GM19467 (cell line): Measurements from ENCODE around the gene CYP2W1.
A peak's percentile ranks its signal among the peaks of the same experiment; 100 is the strongest.
"Not testable (repeated sequence)": the region's sequence is repeated elsewhere in the genome, so short reads cannot be mapped to it uniquely, and the experiment has no call there.

ENCODE experiments used
- ATAC-seq: cut with Tn5 transposase; IDR thresholded peaks from one replicate; pipeline ENCODE4 v1.9.1; 2021; ENCODE audit warnings: mild to moderate bottlenecking, moderate library complexity; ENCODE audit not compliant: unreplicated experiment

Gene CYP2W1

DNA sequence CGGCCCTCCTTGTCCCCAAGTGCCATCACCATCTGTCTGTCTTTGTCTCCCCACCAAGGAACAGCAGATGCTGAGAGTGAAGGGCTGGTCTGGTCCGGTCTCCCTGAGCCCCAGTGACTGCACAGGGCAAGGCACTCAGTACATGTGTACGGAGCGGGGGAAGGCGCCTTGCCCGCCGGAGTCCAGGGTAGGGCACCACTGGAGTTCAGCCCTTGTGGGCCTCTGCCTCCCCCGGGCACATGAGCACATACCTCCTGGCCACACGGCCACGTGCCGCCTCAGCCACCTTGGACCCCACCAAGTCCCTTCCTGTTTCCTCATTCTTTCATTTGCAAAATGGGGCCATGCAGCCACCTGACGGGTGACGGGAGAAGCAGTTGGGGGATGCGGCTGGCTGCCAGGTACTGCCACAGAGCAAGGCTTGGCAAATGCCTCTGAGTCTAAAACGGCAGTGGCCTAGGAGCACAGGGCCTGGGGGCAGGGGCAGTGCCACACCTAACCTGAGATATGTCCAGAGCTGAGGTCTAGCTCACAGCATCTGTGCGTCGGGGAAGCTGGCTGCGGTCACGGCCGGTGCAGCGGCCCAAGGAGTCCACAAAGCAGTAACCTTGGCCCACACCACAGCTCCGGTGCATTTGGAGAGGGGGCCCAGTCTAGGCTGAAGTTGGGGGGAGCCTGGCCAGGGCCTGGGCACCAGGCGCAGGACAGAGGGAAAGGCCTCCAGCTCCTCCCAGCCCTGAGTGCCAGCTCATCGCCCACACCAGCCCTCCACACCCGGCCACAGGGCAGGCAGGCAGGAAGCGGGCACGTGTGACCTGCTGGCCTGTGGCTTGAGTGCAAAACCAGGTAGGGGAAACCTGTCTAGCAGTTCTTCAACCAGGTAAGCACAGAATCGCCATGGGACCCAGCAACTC is 33.7 kb upstream of the CYP2W1 start:
- ATAC-seq: no peak

DNA sequence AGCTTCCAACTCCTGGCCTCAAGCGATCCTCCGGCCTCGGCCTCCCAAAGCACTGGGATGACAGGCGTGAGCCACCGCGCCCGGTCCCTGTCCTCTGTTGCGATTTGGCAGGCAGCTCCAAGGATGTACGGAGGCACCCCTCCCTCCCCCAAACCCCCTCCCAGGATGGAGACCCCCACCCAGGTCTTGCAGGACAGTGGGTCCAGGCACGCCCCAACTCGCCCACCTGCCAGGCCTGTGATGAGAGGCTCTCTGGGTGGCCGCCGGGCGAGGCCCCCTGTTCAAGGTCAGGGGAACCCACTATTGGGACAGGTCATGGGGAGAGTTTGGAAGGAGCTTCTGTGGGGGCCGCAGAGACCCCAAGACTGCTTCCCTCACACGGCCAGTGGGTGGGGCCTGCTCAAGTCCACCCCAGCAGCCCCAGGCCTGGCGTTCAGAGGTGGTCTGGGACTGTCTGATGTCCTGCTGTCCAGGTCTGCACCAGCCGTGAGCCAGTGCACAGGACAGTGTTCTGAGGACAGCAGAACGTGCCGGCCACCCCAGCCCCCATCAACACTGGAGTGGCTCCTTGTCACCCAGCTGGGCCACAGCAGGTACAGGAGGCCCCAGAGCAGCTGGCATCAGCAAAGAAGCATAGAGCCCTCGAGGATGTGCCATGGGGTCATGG is 31.0 kb upstream of the CYP2W1 start:
- ATAC-seq: no peak

- no peak for ATAC-seq
Observed at GRCh38 chr7:952548-953441, 30.2 kb upstream of the CYP2W1 start.

GRCh38 chr7:953547-954327 is 29.2 kb upstream of the CYP2W1 start:
- ATAC-seq: no peak

GRCh38 chr7:954330-955238 is 28.4 kb upstream of the CYP2W1 start, which contains the start of gene ADAP1:
Gene ADAP1 (minus strand): TSS chr7:954680. CDS start chr7:954477, 203 bp downstream.
- ATAC-seq: peak; percentile 59

DNA sequence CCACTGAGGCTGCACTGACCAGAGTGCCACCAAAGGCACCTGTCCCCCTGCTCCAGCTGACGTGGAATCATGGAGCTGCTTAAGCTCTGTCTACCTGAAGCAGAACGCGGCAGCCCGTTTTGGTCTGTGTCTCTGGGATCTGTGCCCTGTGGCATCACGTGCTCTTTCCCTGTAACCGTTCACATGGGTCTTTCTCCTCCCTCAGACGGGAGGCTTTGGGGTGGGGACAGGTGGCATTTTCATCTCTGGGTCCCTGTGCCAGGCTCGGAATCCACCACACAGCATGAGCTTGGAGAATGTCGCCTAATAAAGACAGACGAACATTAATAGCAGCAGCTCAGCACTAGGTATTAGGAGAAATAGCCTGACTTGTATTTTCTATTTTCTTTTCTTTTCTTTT is 26.9 kb upstream of the CYP2W1 start:
- no peak for ATAC-seq

DNA sequence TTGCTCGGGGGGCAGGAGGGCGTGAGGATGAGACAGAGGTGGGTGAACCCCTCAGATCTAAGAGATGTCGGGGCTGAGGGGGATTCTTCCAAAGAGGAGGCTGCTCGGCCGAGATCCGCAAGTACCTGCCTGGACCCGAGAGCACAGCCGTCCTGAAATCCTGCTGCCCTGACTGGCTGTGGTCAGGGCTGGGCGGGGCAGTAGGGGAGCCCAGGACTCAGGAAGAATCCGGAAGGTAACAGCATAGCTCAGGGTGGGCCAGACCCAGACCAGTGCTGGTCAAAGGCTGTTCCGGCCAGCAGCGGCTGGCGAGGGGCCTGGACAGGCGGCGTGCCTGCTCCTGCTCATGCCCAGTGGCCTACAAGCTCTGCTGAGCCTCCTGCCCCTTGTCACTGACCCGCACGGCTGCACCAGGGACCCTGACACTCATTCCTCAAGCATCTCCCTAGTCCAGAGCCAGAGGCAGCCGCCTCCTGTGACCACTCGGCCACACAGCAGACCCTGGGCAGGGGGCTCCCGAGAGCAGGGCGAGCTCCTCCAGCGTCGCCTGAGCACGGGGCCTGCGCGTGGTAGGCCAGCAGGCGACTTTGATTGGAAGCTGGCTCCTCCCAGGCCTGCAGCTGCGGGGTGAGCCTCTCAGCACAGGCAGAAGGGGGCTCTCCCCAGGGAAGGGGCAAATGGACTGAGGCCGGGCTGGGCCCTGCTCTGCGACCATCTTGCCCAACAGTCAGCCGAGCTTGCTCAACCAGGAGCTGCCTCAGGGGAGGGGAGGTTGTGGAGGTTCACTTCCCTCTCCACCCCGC is 25.4 kb upstream of the CYP2W1 start:
- ATAC-seq: no peak

DNA sequence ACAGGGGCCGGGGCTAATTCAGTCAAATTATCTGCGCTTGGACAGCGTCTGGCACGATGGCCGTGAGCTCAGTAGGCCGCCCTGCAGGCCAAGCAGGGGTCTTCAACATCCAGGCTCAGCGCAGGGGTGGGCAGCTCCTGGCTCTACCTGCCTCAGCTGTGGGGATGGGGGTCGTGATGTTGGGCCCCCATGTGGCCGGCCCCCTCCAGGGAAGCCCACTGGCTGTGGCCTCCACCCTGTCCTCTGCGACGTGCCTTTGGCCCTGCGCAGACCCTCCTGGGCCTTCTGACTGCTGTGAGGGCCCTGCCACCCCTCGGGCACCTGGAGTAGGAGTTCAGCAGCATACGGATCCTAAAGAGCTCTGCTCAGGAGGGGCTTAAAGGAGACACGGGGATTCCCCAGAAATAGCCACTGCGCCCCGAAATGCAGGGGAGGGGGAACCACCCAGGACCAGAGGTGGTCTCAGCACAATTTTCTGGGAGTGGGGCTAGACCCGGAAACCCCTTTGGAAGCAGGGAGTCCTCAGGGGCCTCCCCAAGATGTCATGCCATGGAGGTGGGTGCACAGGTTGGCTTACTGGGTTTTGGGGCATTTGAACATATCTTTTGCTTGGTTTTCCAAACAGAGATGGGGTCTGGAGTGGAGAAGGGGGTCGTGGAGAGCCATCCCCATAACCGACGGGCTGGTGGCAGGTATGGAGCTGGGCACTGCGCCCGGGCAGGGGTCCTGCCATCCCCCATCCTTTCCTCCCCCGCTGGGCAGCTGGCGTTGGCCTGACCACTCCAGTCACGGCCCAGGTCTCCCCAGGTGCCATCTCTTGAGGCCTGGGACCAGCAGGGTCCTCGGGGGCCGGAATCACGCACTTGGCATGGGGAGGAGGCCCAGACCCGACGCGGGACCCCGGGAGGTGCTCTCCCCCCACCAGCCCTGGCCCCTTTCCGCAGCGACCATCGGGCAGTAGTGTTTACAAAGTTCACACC is 24.5 kb upstream of the CYP2W1 start:
- ATAC-seq: no peak

- ATAC-seq: no peak
Observed at GRCh38 chr7:959271-959670, 23.7 kb upstream of the CYP2W1 start.

DNA sequence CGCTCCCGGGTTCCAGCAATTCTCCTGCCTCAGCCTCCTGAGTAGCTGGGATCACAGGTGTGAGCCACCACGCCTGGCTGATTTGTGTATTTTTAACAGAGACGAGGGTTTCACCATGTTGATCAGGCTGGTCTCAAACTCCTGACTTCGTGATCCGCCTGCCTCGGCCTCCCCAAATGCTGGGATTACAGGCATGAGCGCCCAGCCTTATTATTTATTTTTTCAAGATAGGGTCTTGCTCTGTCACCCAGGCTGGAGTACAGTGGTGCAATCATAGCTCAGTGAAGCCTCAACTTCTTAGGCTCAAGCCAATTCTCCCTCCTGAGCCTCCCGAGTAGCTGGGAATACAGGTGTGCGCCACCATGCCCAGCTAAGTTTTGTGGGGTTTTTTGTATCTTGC is 23.2 kb upstream of the CYP2W1 start:
- not testable (repeated sequence) for ATAC-seq

DNA sequence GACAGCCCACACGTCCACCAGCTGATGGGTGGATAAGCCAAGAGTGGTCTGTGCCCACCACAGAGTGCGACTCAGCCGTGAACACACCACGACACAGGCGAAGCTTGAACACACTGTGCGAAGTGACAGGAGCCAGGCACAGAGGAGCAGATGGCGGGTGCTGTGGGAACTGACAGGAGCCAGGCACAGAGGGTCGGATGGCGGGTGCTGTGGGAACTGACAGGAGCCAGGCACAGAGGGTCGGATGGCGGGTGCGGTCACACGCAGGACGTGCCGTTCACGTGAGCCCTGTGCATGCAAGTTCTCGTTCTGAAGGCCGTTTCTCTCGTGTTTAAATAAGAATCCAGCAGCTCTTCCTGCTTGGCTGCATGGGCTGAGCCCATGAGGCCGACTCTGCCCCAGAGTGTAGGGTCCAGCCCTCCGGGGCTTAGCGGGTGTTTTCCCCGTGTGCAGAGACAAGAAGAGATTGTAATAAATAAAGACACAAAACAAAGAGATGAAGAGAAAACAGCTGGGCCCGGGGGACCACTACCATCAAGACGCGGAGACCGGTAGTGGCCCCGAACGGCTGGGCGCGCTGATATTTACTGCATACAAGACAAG is 22.6 kb upstream of the CYP2W1 start:
- no peak for ATAC-seq

DNA sequence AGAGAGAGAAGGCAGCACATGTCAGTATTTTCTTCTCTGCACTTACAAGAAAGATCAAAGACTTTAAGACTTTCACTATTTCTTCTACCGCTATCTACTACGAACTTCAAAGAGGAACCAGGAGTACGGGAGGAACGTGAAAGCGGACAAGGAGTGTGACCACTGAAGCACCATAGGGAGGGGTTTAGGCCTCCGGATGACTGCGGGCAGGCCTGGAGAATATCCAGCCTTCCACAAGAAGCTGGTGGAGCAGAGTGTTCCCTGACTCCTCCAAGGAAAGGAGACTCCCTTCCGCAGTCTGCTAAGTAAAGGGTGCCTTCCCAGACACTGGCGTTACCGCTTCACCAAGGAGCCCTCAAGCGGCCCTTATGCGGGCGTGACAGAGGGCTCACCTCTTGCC is 22.0 kb upstream of the CYP2W1 start:
- not testable (repeated sequence) for ATAC-seq

- ATAC-seq: no peak
Observed at GRCh38 chr7:961546-962400, 21.2 kb upstream of the CYP2W1 start.

- ATAC-seq: no peak
Observed at GRCh38 chr7:962401-963081, 20.4 kb upstream of the CYP2W1 start.
